GM23338 (cell line): ENCODE data around the gene C5orf22. TPM values are rescaled to one million over a fixed set of nuclear protein-coding genes. Genes with fewer than 3 reads are reported as not detected.

ENCODE experiments used
- ATAC-seq: fragments of 200-7000 bp; cut with Tn5 transposase; 3 replicates; pipeline ENCODE4 v1.9.1; 2020
- DNase-seq: peaks from one replicate; pipeline ENCODE4 v3.0.0-alpha.2; 2015; ENCODE audit warnings: low spot score
- H2AFZ ChIP-seq: fragments of 200-600 bp; sonication (generic); 2 replicates; pipeline ENCODE4 v1.8.0; 2016; ENCODE audit warnings: antibody characterized with exemption, mild to moderate bottlenecking, moderate library complexity
- H3F3A ChIP-seq: fragments of 200-600 bp; sonication (generic); replicated peaks from 2 replicates; pipeline ENCODE4 v1.8.0; 2017; ENCODE audit warnings: antibody characterized with exemption, mixed run types, low read depth
- H3K27ac ChIP-seq: fragments of 200-600 bp; sonication (generic); 2 replicates; pipeline ENCODE4 v1.6.1; 2016; ENCODE audit warnings: low read depth
- H3K27me3 ChIP-seq: fragments of 200-600 bp; sonication (generic); 2 replicates; pipeline ENCODE4 v1.8.0; 2016; ENCODE audit warnings: mild to moderate bottlenecking, mixed run types, moderate library complexity; ENCODE audit not compliant: insufficient read depth
- H3K36me3 ChIP-seq: fragments of 200-600 bp; sonication (generic); 2 replicates; pipeline ENCODE4 v1.8.0; 2016; ENCODE audit warnings: mild to moderate bottlenecking; ENCODE audit not compliant: insufficient read depth
- H3K4me1 ChIP-seq: fragments of 200-600 bp; sonication (generic); 2 replicates; pipeline ENCODE4 v1.8.0; 2016; ENCODE audit warnings: mild to moderate bottlenecking, moderate library complexity; ENCODE audit not compliant: insufficient read depth
- H3K4me2 ChIP-seq: fragments of 200-600 bp; sonication (generic); 2 replicates; pipeline ENCODE4 v1.7.1; 2017; ENCODE audit warnings: mixed run types
- H3K4me3 ChIP-seq: fragments of 200-600 bp; sonication (generic); 2 replicates; pipeline ENCODE4 v1.6.1; 2016; ENCODE audit warnings: mixed run types
- H3K79me2 ChIP-seq: fragments of 200-600 bp; sonication (generic); replicated peaks from 2 replicates; pipeline ENCODE4 v1.8.0; 2017; ENCODE audit warnings: mild to moderate bottlenecking; ENCODE audit not compliant: insufficient read depth
- H3K9me2 ChIP-seq: fragments of 200-600 bp; sonication (generic); 2 replicates; pipeline ENCODE4 v1.8.0; 2017; ENCODE audit not compliant: insufficient read depth
- H4K20me1 ChIP-seq: fragments of 200-600 bp; sonication (generic); replicated peaks from 2 replicates; pipeline ENCODE4 v1.8.0; 2017; ENCODE audit warnings: mild to moderate bottlenecking; ENCODE audit not compliant: insufficient read depth
- H3K27ac Mint-ChIP-seq: 2 replicates; pipeline ENCODE4 v1.8.0; 2020; ENCODE audit warnings: inconsistent platforms, mild to moderate bottlenecking, moderate library complexity, mixed read lengths
- H3K27me3 Mint-ChIP-seq: 3 replicates; pipeline ENCODE4 v1.8.0; 2022; ENCODE audit warnings: low read depth, mild to moderate bottlenecking, moderate library complexity, mixed read lengths, inconsistent platforms; ENCODE audit not compliant: insufficient read depth, poor library complexity
- H3K36me3 Mint-ChIP-seq: 3 replicates; pipeline ENCODE4 v1.8.0; 2021; ENCODE audit warnings: low read depth, mild to moderate bottlenecking, inconsistent platforms, moderate library complexity, mixed read lengths
- H3K4me1 Mint-ChIP-seq: 3 replicates; pipeline ENCODE4 v1.8.0; 2020; ENCODE audit warnings: mild to moderate bottlenecking, inconsistent platforms, mixed read lengths
- H3K4me3 Mint-ChIP-seq: 3 replicates; pipeline ENCODE4 v1.8.0; 2021; ENCODE audit warnings: moderate library complexity, mild to moderate bottlenecking, inconsistent platforms, mixed read lengths
- H3K9me3 Mint-ChIP-seq: 3 replicates; pipeline ENCODE4 v1.8.0; 2020; ENCODE audit warnings: moderate library complexity, mild to moderate bottlenecking, inconsistent platforms, mixed read lengths
- CREB1 ChIP-seq: fragments of 250-450 bp; sonication (Bioruptor Pico); IDR thresholded peaks from 2 replicates; pipeline ENCODE4 v1.5.0; 2020; ENCODE audit warnings: low read depth, mild to moderate bottlenecking, moderate library complexity
- EZH2phosphoT487 ChIP-seq: fragments of 200-600 bp; sonication (generic); IDR thresholded peaks from one replicate; pipeline ENCODE4 v1.8.1; 2018; ENCODE audit warnings: antibody characterized with exemption; ENCODE audit not compliant: unreplicated experiment
- JUNB ChIP-seq: IDR thresholded peaks from one replicate; pipeline ENCODE4 v1.6.1; 2016; ENCODE audit warnings: antibody characterized with exemption; ENCODE audit not compliant: unreplicated experiment
- NANOG ChIP-seq: IDR thresholded peaks from 2 replicates; pipeline ENCODE4 v1.6.1; 2016; ENCODE audit warnings: antibody characterized with exemption, borderline replicate concordance
- STAT1 ChIP-seq: IDR thresholded peaks from one replicate; pipeline ENCODE4 v1.6.1; 2016; ENCODE audit warnings: antibody characterized with exemption; ENCODE audit not compliant: unreplicated experiment
- ZNF331 ChIP-seq: fragments of 250-450 bp; sonication (Bioruptor Pico); IDR thresholded peaks from 2 replicates; pipeline ENCODE4 v1.5.0; 2020; ENCODE audit warnings: low read depth, mild to moderate bottlenecking, moderate library complexity
- polyA plus RNA-seq: library from polyadenylated mRNA; unstranded; fragments of >200 nt; fragmentation: Nextera tagmentation; extraction: Ambion mirVana; gene quantifications from 2 replicates; pipeline ENCODE4 v1.2.1, GENCODE V29; 2016
- total RNA-seq: library from RNA; depleted of rRNA; stranded (reverse); fragments of >200 nt; shearing (Covaris generic); gene quantifications from 2 replicates; pipeline ENCODE4 v1.2.3, GENCODE V29; 2014
- TF ChIP-seq, protein P1 (sequence below): IDR thresholded peaks from one replicate; pipeline ENCODE4 v1.6.1; 2018; ENCODE audit warnings: antibody characterized with exemption; ENCODE audit not compliant: unreplicated experiment
- TF ChIP-seq, protein P2 (sequence below): IDR thresholded peaks from 2 replicates; pipeline ENCODE4 v1.6.1; 2016; ENCODE audit warnings: antibody characterized with exemption
- TF ChIP-seq, protein P3 (sequence below), 2 experiments: fragments of 200-600 bp in 1 of 2; sonication (generic) in 1 of 2; conservative IDR thresholded peaks; 2 replicates each; pipeline versions ENCODE4 v1.5.1 to v1.6.1; 2016 to 2017; ENCODE audit warnings: antibody characterized with exemption in 2 of 2, low read depth in 2 of 2, mild to moderate bottlenecking in 2 of 2, moderate library complexity in 1 of 2

The C5orf22 gene
- total and polyA plus RNA-seq, 2 experiments from 2014 or later, result 13.6 to 30.9 TPM

DNA sequence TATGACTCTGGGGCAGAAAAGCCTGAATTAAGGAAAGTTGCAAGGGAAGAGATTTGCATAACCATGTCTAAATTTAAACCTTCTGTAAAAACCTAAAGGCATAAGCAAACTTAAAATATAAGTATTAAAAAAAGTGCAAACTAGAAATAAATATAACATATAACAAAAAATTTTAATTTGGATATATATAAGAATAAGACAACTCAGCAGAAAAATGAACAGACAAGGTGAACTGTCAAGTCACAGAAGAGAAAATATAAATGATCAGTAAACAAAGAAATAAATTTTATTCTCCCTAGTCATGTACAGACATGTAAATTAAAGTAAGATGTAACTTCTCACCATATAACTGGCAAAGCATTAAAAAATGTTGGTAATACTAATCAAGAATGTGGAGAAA is 37.0 kb downstream of the C5orf22 start (continued):
- TF ChIP-seq, protein P1, sequence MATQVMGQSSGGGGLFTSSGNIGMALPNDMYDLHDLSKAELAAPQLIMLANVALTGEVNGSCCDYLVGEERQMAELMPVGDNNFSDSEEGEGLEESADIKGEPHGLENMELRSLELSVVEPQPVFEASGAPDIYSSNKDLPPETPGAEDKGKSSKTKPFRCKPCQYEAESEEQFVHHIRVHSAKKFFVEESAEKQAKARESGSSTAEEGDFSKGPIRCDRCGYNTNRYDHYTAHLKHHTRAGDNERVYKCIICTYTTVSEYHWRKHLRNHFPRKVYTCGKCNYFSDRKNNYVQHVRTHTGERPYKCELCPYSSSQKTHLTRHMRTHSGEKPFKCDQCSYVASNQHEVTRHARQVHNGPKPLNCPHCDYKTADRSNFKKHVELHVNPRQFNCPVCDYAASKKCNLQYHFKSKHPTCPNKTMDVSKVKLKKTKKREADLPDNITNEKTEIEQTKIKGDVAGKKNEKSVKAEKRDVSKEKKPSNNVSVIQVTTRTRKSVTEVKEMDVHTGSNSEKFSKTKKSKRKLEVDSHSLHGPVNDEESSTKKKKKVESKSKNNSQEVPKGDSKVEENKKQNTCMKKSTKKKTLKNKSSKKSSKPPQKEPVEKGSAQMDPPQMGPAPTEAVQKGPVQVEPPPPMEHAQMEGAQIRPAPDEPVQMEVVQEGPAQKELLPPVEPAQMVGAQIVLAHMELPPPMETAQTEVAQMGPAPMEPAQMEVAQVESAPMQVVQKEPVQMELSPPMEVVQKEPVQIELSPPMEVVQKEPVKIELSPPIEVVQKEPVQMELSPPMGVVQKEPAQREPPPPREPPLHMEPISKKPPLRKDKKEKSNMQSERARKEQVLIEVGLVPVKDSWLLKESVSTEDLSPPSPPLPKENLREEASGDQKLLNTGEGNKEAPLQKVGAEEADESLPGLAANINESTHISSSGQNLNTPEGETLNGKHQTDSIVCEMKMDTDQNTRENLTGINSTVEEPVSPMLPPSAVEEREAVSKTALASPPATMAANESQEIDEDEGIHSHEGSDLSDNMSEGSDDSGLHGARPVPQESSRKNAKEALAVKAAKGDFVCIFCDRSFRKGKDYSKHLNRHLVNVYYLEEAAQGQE, result no peak
- TF ChIP-seq STAT1 (no peak), JUNB (no peak)

DNA sequence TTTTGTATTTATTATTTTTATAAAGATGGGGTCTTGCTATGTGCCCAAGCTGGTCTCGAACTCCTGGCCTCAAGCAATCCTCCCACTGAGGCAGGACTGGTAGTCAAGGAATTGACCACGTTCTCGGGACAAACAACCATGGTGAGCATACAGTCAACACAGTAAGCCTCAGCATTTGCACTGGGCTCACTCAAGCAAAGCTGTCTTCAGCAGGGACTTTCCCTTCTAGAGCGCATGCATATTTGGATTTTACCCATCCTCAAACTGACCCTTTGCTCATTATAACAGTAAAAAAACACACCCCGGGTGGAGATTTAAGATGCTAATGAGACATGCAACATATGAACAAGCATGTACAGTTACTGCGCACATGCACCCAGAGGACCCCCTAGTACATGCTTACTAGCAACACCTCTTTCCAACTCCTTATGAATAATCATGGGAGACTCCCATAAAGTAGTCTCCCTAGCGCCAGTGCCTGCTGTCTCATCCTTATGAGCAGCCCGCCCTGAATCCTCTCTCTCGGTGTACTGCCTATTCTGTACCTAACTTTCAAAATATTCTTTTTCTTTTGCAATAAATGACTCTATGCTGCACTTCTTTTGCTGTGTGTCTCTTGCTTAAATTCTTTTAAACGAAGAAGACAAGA is 41.5 kb downstream of the C5orf22 start:
- H3K36me3 Mint-ChIP-seq, result no peaks in the 10 kb centered on the region
- no peaks in the 10 kb centered on the region for H4K20me1 ChIP-seq

DNA sequence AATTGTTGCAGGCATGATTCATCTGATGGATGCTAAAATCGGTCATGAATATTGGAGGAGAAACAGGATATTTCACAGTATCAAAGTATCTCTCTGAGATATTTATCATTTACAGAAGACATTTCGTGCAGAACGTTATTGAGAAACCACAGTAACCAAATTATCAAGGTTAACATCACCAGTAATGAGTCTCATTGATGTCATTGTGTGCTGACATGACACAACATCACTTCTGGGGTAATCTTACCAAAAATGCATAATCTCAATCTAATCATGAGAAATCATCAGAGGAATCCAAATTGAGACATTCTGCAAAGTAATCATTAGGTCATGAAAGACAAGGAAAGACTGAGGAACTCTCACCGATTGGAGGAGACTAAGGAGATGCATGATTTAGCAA is 42.7 kb downstream of the C5orf22 start:
- TF ChIP-seq, protein P2, sequence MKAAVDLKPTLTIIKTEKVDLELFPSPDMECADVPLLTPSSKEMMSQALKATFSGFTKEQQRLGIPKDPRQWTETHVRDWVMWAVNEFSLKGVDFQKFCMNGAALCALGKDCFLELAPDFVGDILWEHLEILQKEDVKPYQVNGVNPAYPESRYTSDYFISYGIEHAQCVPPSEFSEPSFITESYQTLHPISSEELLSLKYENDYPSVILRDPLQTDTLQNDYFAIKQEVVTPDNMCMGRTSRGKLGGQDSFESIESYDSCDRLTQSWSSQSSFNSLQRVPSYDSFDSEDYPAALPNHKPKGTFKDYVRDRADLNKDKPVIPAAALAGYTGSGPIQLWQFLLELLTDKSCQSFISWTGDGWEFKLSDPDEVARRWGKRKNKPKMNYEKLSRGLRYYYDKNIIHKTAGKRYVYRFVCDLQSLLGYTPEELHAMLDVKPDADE, result no peak
- TF ChIP-seq, protein P3, sequence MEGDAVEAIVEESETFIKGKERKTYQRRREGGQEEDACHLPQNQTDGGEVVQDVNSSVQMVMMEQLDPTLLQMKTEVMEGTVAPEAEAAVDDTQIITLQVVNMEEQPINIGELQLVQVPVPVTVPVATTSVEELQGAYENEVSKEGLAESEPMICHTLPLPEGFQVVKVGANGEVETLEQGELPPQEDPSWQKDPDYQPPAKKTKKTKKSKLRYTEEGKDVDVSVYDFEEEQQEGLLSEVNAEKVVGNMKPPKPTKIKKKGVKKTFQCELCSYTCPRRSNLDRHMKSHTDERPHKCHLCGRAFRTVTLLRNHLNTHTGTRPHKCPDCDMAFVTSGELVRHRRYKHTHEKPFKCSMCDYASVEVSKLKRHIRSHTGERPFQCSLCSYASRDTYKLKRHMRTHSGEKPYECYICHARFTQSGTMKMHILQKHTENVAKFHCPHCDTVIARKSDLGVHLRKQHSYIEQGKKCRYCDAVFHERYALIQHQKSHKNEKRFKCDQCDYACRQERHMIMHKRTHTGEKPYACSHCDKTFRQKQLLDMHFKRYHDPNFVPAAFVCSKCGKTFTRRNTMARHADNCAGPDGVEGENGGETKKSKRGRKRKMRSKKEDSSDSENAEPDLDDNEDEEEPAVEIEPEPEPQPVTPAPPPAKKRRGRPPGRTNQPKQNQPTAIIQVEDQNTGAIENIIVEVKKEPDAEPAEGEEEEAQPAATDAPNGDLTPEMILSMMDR (conservative IDR thresholded peaks at IDR 0.05; ENCODE audit: low read depth in 2 of 2), result no peak
- TF ChIP-seq STAT1 (no peak), ZNF331 (CRISPR knock-in tag) (no peak), CREB1 (CRISPR knock-in tag) (no peak), EZH2phosphoT487 (no peak)
- TF ChIP-seq, protein P1, result no peak
- no peak for ATAC-seq
- H3K4me3 ChIP-seq, result no peak overlapping the region
- no peak for DNase-seq
- Mint-ChIP-seq H3K4me3 (no peak overlapping the region), H3K9me3 (no peaks in the 10 kb centered on the region), H3K27ac (no peak overlapping the region), H3K36me3 (no peaks in the 10 kb centered on the region), H3K4me1 (no peaks in the 10 kb centered on the region; the same call in 2 of the 3 replicates), H3K27me3 (peaks cover 2% of the 10 kb centered on the region)
- H3K4me2 ChIP-seq, result no peak overlapping the region
- no peaks in the 10 kb centered on the region for H3K36me3 ChIP-seq
- no peak overlapping the region for H2AFZ ChIP-seq
- H4K20me1 ChIP-seq, result no peaks in the 10 kb centered on the region
- H3F3A ChIP-seq, result no peaks in the 10 kb centered on the region
- H3K27ac ChIP-seq, result no peak overlapping the region
- H3K9me2 ChIP-seq, result no peaks in the 10 kb centered on the region
- H3K27me3 ChIP-seq, result no peaks in the 10 kb centered on the region
- no peaks in the 10 kb centered on the region for H3K79me2 ChIP-seq
- no peaks in the 10 kb centered on the region for H3K4me1 ChIP-seq

More for the DNA sequence above, 41.5 kb downstream of the C5orf22 start:
- Histone ChIP-seq H3K27ac (no peak overlapping the region), H3K4me3 (no peak overlapping the region), H3K4me1 (no peaks in the 10 kb centered on the region), H3K4me2 (no peak overlapping the region), H2AFZ (no peak overlapping the region), H3K9me2 (no peaks in the 10 kb centered on the region), H3F3A (no peaks in the 10 kb centered on the region), H3K79me2 (no peaks in the 10 kb centered on the region), H3K27me3 (no peaks in the 10 kb centered on the region), H3K36me3 (no peaks in the 10 kb centered on the region)
- H3K4me3 Mint-ChIP-seq, result no peak overlapping the region
- DNase-seq (no peak), ATAC-seq (no peak)
- TF ChIP-seq NANOG, result no peak
- no peak for TF ChIP-seq ZNF331 (CRISPR knock-in tag)
- peaks cover 2% of the 10 kb centered on the region for H3K27me3 Mint-ChIP-seq
- H3K27ac Mint-ChIP-seq, result no peak overlapping the region
- H3K4me1 Mint-ChIP-seq, result no peaks in the 10 kb centered on the region; the same call in 2 of the 3 replicates
- no peaks in the 10 kb centered on the region for H3K9me3 Mint-ChIP-seq
